Astrocyte (in vitro differentiated cells and primary cell): Measurements from ENCODE around the gene B3GALT4. TPM values are rescaled to one million over a fixed set of nuclear protein-coding genes. Genes with fewer than 3 reads are reported as not detected.
A peak's percentile ranks its signal among the peaks of the same experiment; 100 is the strongest.
"Not testable (repeated sequence)": the region's sequence is repeated elsewhere in the genome, so short reads cannot be mapped to it uniquely, and the experiment has no call there.

ENCODE experiments used
- DNase-seq: peaks from one replicate; pipeline ENCODE4 v3.0.0-alpha.2; 2010; ENCODE audit warnings: low read depth
- FAIRE-seq: peaks from 2 replicates; lab custom pipeline; 2011; peaks lifted over from hg19 to GRCh38; lab: Jason Lieb, UNC
- H2AFZ ChIP-seq: 2 replicates; pipeline ENCODE4 v1.6.0; 2012; ENCODE audit warnings: low read depth, low read length, inconsistent platforms
- H3K27ac ChIP-seq: 2 replicates; pipeline ENCODE4 v1.5.1; 2011; ENCODE audit warnings: low read depth, low read length, inconsistent platforms
- H3K27me3 ChIP-seq: 2 replicates; pipeline ENCODE4 v1.6.0; 2011; ENCODE audit warnings: low read length, inconsistent platforms; ENCODE audit not compliant: insufficient read depth
- H3K36me3 ChIP-seq: 2 replicates; pipeline ENCODE4 v1.5.1; 2011; ENCODE audit warnings: low read length, inconsistent platforms; ENCODE audit not compliant: insufficient read depth
- H3K4me1 ChIP-seq: 2 replicates; pipeline ENCODE4 v1.5.1; 2011; ENCODE audit warnings: low read length, inconsistent platforms; ENCODE audit not compliant: insufficient read depth
- H3K4me2 ChIP-seq: 2 replicates; pipeline ENCODE4 v1.6.0; 2012; ENCODE audit warnings: low read length, inconsistent platforms
- H3K4me3 ChIP-seq: 2 replicates; pipeline ENCODE4 v1.5.1; 2011; ENCODE audit warnings: low read depth, mild to moderate bottlenecking, low read length, inconsistent platforms; ENCODE audit not compliant: insufficient read depth
- H3K79me2 ChIP-seq: 2 replicates; pipeline ENCODE4 v1.6.0; 2012; ENCODE audit warnings: mild to moderate bottlenecking, low read length, inconsistent platforms; ENCODE audit not compliant: insufficient read depth
- H3K9ac ChIP-seq: 2 replicates; pipeline ENCODE4 v1.6.0; 2012; ENCODE audit warnings: mild to moderate bottlenecking, low read length, inconsistent platforms
- H3K9me3 ChIP-seq: 2 replicates; pipeline ENCODE4 v1.5.1; 2012; ENCODE audit warnings: low read depth, mild to moderate bottlenecking, low read length, inconsistent platforms; ENCODE audit not compliant: insufficient read depth
- H4K20me1 ChIP-seq: 2 replicates; pipeline ENCODE4 v1.6.0; 2012; ENCODE audit warnings: low read length, inconsistent platforms; ENCODE audit not compliant: insufficient read depth
- H3K27ac Mint-ChIP-seq: one replicate; pipeline ENCODE4 v1.8.0; 2021; ENCODE audit warnings: mild to moderate bottlenecking, mixed read lengths; ENCODE audit not compliant: unreplicated experiment
- H3K27me3 Mint-ChIP-seq: one replicate; pipeline ENCODE4 v1.8.0; 2021; ENCODE audit warnings: low read depth, mixed read lengths; ENCODE audit not compliant: unreplicated experiment
- H3K36me3 Mint-ChIP-seq: one replicate; pipeline ENCODE4 v1.8.0; 2021; ENCODE audit warnings: low read depth, mixed read lengths; ENCODE audit not compliant: unreplicated experiment
- H3K4me1 Mint-ChIP-seq: one replicate; pipeline ENCODE4 v1.8.0; 2021; ENCODE audit warnings: low read depth, mixed read lengths; ENCODE audit not compliant: unreplicated experiment
- H3K4me3 Mint-ChIP-seq: one replicate; pipeline ENCODE4 v1.8.0; 2021; ENCODE audit warnings: mild to moderate bottlenecking, moderate library complexity, mixed read lengths; ENCODE audit not compliant: unreplicated experiment
- H3K9me3 Mint-ChIP-seq: one replicate; pipeline ENCODE4 v1.8.0; 2021; ENCODE audit warnings: mild to moderate bottlenecking, mixed read lengths; ENCODE audit not compliant: unreplicated experiment
- EZH2 ChIP-seq: IDR thresholded peaks from 2 replicates; pipeline ENCODE4 v1.6.1; 2012; ENCODE audit warnings: mild to moderate bottlenecking, low read length, inconsistent platforms; ENCODE audit not compliant: insufficient read depth
- total RNA-seq: library from RNA; stranded (reverse); gene quantifications from 2 replicates; pipeline ENCODE4 v1.2.1, GENCODE V29; 2021
- TF ChIP-seq, protein P1 (sequence below): IDR thresholded peaks from 2 replicates; pipeline ENCODE4 v1.5.1; 2011; ENCODE audit warnings: low read depth, mild to moderate bottlenecking, inconsistent platforms, low read length, moderate library complexity; ENCODE audit not compliant: insufficient read depth

B3GALT4 gene
- total RNA-seq, 1 donor from 2014 or later: 1.5 TPM

DNA sequence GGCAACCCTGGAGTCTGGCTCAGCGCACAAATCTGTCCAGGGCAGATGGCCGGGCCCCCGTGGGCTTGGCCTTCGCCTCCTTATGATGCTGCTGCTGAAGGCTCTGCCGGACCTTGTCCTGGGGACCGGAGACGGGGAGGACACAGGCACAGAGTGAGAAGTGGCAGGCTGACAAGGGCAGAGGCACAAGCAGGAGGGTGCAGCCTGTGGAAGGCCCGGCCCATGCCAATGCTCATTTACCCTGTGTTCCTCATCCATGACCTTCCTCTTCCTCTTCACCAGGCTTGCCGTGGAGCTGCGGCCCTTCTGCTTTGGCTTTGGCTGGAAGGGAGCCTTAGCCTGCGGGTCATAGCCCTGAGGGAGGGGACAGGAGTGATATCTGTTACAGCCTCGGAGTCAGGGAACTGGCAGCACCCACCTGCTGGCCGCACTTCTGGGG, 2.4 kb downstream of the B3GALT4 start:
- TF ChIP-seq EZH2: no peak
- TF ChIP-seq, protein P1, sequence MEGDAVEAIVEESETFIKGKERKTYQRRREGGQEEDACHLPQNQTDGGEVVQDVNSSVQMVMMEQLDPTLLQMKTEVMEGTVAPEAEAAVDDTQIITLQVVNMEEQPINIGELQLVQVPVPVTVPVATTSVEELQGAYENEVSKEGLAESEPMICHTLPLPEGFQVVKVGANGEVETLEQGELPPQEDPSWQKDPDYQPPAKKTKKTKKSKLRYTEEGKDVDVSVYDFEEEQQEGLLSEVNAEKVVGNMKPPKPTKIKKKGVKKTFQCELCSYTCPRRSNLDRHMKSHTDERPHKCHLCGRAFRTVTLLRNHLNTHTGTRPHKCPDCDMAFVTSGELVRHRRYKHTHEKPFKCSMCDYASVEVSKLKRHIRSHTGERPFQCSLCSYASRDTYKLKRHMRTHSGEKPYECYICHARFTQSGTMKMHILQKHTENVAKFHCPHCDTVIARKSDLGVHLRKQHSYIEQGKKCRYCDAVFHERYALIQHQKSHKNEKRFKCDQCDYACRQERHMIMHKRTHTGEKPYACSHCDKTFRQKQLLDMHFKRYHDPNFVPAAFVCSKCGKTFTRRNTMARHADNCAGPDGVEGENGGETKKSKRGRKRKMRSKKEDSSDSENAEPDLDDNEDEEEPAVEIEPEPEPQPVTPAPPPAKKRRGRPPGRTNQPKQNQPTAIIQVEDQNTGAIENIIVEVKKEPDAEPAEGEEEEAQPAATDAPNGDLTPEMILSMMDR: no peak
- H3K9me3 Mint-ChIP-seq: no peaks in the 10 kb centered on the region
- Histone ChIP-seq H3K4me2 (no peak overlapping the region), H3K79me2 (peaks cover 20% of the 10 kb centered on the region), H2AFZ (no peak overlapping the region), H3K4me1 (peaks cover 32% of the 10 kb centered on the region), H3K27ac (no peak overlapping the region), H3K9me3 (no peaks in the 10 kb centered on the region), H3K9ac (no peak overlapping the region), H4K20me1 (peaks cover 64% of the 10 kb centered on the region), H3K27me3 (no peaks in the 10 kb centered on the region), H3K36me3 (peaks cover 32% of the 10 kb centered on the region), H3K4me3 (no peak overlapping the region)
- peaks cover 19% of the 10 kb centered on the region for H3K36me3 Mint-ChIP-seq
- DNase-seq (no peak), FAIRE-seq (no peak)
- no peak overlapping the region for H3K27ac Mint-ChIP-seq
- H3K27me3 Mint-ChIP-seq: no peaks in the 10 kb centered on the region
- H3K4me3 Mint-ChIP-seq: peak overlapping the region; percentile 70
- peaks cover 21% of the 10 kb centered on the region for H3K4me1 Mint-ChIP-seq

DNA sequence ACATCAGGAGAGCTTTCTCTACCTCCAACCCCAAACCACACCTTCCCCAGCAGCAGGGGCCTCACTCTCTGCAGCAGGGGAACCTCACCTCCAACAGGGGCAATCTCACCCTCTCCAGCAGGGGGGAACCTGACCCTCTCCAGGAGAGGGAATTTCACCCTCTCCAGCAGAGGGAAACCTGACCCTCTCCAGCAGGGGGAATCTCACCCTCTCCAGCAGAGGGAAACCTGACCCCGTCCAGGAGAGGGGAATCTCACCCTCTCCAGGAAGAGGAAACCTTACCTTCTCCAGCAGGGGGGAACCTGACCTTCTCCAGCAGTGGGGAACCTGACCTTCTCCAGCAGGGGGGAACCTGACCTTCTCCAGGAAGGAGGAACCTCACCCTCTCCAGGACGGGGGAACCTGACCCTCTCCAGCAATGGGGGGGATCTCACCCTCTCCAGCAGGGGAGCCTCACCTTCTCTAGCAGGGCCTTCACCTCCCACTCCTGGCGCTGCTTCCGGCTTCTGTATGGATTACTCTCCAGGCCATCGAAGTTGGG, 3.1 kb downstream of the B3GALT4 start:
- TF ChIP-seq EZH2: no peak
- TF ChIP-seq, protein P1: peak; percentile 66
- H3K4me1 ChIP-seq: peaks cover 25% of the 10 kb centered on the region
- DNase-seq (peak; percentile 27), FAIRE-seq (no peak)
- H3K79me2 ChIP-seq: peaks cover 18% of the 10 kb centered on the region
- no peak overlapping the region for H3K27ac ChIP-seq
- H3K4me3 ChIP-seq: no peak overlapping the region
- H3K36me3 Mint-ChIP-seq: peaks cover 16% of the 10 kb centered on the region
- H3K4me1 Mint-ChIP-seq: peaks cover 14% of the 10 kb centered on the region
- H3K9ac ChIP-seq: no peak overlapping the region
- peak overlapping the region; percentile 45 for H3K4me3 Mint-ChIP-seq
- H3K9me3 ChIP-seq: no peaks in the 10 kb centered on the region
- no peaks in the 10 kb centered on the region for H3K9me3 Mint-ChIP-seq
- H3K27me3 Mint-ChIP-seq: no peaks in the 10 kb centered on the region
- H2AFZ ChIP-seq: no peak overlapping the region
- peaks cover 30% of the 10 kb centered on the region for H3K36me3 ChIP-seq
- H4K20me1 ChIP-seq: peaks cover 58% of the 10 kb centered on the region
- no peak overlapping the region for H3K4me2 ChIP-seq
- no peaks in the 10 kb centered on the region for H3K27me3 ChIP-seq
- H3K27ac Mint-ChIP-seq: no peak overlapping the region

DNA sequence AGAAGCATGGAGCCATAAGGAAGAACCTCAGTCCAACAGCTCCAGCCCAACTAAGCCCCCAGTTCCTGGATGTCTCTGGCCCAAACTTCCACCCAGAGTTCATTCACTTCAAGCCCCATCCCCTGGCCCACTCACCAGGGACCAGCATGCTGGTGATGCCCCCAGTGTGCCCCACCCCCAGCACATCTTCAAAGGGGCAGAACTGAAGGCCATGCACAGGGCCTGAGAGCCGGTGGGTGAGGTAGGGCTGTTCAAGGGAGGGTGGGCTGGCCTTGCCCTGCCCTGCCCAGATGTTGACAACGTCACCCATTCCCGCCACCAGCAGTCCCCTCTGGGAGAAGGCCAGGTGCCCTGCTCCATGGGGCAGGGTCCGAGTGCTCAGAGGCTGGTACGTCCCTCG, 3.6 kb downstream of the B3GALT4 start:
- Histone ChIP-seq H3K4me2 (no peak overlapping the region), H2AFZ (no peak overlapping the region), H3K4me1 (peaks cover 20% of the 10 kb centered on the region), H3K9me3 (no peaks in the 10 kb centered on the region), H3K27me3 (no peaks in the 10 kb centered on the region), H4K20me1 (peaks cover 53% of the 10 kb centered on the region), H3K9ac (no peak overlapping the region), H3K36me3 (peaks cover 26% of the 10 kb centered on the region), H3K27ac (no peak overlapping the region), H3K4me3 (no peak overlapping the region), H3K79me2 (peaks cover 16% of the 10 kb centered on the region)
- peak overlapping the region; percentile 45 for H3K4me3 Mint-ChIP-seq
- H3K27ac Mint-ChIP-seq: no peak overlapping the region
- H3K27me3 Mint-ChIP-seq: no peaks in the 10 kb centered on the region
- peaks cover 9% of the 10 kb centered on the region for H3K4me1 Mint-ChIP-seq
- FAIRE-seq (no peak), DNase-seq (no peak)
- TF ChIP-seq EZH2: no peak
- TF ChIP-seq, protein P1: no peak
- H3K9me3 Mint-ChIP-seq: no peaks in the 10 kb centered on the region
- peaks cover 16% of the 10 kb centered on the region for H3K36me3 Mint-ChIP-seq

DNA sequence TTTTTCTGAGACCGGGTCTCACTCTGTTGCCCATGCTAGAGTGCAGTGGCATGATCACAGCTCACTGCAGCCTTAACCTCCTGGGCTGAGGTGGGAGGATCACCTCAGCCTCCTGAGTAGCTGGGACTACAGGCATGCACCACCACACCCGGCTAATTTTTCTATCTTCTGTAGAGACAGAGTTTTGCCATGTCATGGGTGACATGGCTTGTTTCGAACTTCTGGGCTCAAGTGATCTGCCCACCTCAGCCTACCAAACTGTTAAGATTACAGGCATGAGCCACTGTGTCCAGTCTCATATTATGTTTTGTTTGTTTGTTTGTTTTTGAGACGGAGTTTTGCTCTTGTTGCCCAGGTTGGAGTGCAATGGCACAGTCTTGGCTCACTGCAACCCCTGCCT, 8.3 kb downstream of the B3GALT4 start:
- H3K79me2 ChIP-seq: peaks cover 46% of the 10 kb centered on the region
- not testable (repeated sequence) for DNase-seq, H3K27me3 ChIP-seq, H3K4me2 ChIP-seq, FAIRE-seq, H3K9me3 Mint-ChIP-seq, H3K9ac ChIP-seq, H3K4me3 ChIP-seq, H3K9me3 ChIP-seq, H3K27ac Mint-ChIP-seq, H2AFZ ChIP-seq, H3K4me1 ChIP-seq, H3K27me3 Mint-ChIP-seq, H3K27ac ChIP-seq, H3K4me3 Mint-ChIP-seq
- Mint-ChIP-seq H3K4me1 (peaks cover 11% of the 10 kb centered on the region), H3K36me3 (peaks cover 17% of the 10 kb centered on the region)
- peaks cover 29% of the 10 kb centered on the region for H4K20me1 ChIP-seq
- peaks cover 26% of the 10 kb centered on the region for H3K36me3 ChIP-seq
